A172 (cell line): ENCODE results near the gene GC. TPM values are rescaled to one million over a fixed set of nuclear protein-coding genes. Genes with fewer than 3 reads are reported as not detected.

Source experiments
- total RNA-seq: library from RNA; depleted of rRNA; stranded (reverse); fragments of >200 nt; shearing (Covaris generic); gene quantifications from 2 replicates; pipeline ENCODE4 v1.2.3, GENCODE V29; 2014; rRNA removed

GC gene
- total RNA-seq, 1 experiment from 2014 or later: not detected

Other genes starting within 250 kb of the GC start
- not detected in 2 replicates for gene NPFFR2, start 247.9 kb upstream of the GC start, total RNA-seq